Breast epithelium (tissue), 4 donors: ENCODE measurements around the gene ANO8. TPM values are rescaled to one million over a fixed set of nuclear protein-coding genes. Genes with fewer than 3 reads are reported as not detected.

Source experiments
- DNase-seq, 2 donors: peaks; one replicate each; pipeline ENCODE4 v3.0.0-alpha.2; 2019; ENCODE audit warnings: low spot score in 2 of 2
- H3K27ac ChIP-seq, 2 donors: fragments of 200-600 bp; sonication (generic) in 1 of 2; one replicate each; pipeline ENCODE4 v1.5.1; 2016 to 2019; ENCODE audit warnings: mild to moderate bottlenecking in 1 of 2
- H3K27me3 ChIP-seq, 2 donors: fragments of 200-600 bp; sonication (generic) in 1 of 2; one replicate each; pipeline versions ENCODE4 v1.5.1 to v1.6.0; 2017 to 2019; ENCODE audit warnings: control low read depth in 1 of 2, mild to moderate bottlenecking in 1 of 2
- H3K36me3 ChIP-seq: fragments of 200-600 bp; one replicate; pipeline ENCODE4 v1.5.1; 2019
- H3K4me1 ChIP-seq, 2 donors: fragments of 200-600 bp; sonication (generic); one replicate each; pipeline ENCODE4 v1.5.1; 2016 to 2019; ENCODE audit warnings: control low read depth in 1 of 2
- H3K4me3 ChIP-seq, 3 donors: fragments of 200-600 bp; sonication (generic); 1 replicate in 2 of 3; 2 replicates in 1 of 3; pipeline ENCODE4 v1.5.1; 2016 to 2019; ENCODE audit warnings: mild to moderate bottlenecking in 3 of 3, moderate library complexity in 2 of 3
- H3K9me3 ChIP-seq, 2 donors: fragments of 200-600 bp; sonication (generic) in 1 of 2; one replicate each; pipeline ENCODE4 v1.5.1; 2016 to 2019; ENCODE audit warnings: control low read depth in 1 of 2
- POLR2A ChIP-seq: fragments of 450-650 bp; IDR thresholded peaks from one replicate; pipeline ENCODE4 v1.6.1; 2016; ENCODE audit warnings: antibody characterized with exemption, mild to moderate bottlenecking, moderate library complexity
- POLR2AphosphoS5 ChIP-seq, 3 donors: sonication (generic); formaldehyde crosslinking; IDR thresholded peaks; one replicate each; pipeline ENCODE4 v1.6.1; 2017; ENCODE audit warnings: antibody characterized with exemption in 3 of 3
- intact Hi-C: fragments of 100-400 bp; cut with DNase I; formaldehyde crosslinking; loops from one replicate; pipeline ENCODE4 v1.15.1; 2023; ENCODE audit warnings: low total_unique reads
- total RNA-seq, 3 donors: library from RNA; depleted of rRNA; stranded (reverse); fragments of >200 nt; gene quantifications; one replicate each; pipeline ENCODE4 v1.1.0, GENCODE V29; 2016
- TF ChIP-seq, protein P1 (sequence below), 3 donors: fragments of 450-650 bp; IDR thresholded peaks; one replicate each; pipeline ENCODE4 v1.5.1; 2016 to 2017; ENCODE audit warnings: antibody characterized with exemption in 3 of 3, mild to moderate bottlenecking in 3 of 3, moderate library complexity in 3 of 3

ANO8 gene
- total RNA-seq, 3 donors from 2014 or later, result 5.1 to 7.2 (median 5.9) TPM

GRCh38 chr19:17333611-17334413 is 843 bp downstream of the ANO8 start:
- peaks cover 5 to 13% of the 10 kb centered on the region in 2 donors for H3K4me1 ChIP-seq
- H3K27ac ChIP-seq, result peak overlapping the region; percentile 45 to 81

DNA sequence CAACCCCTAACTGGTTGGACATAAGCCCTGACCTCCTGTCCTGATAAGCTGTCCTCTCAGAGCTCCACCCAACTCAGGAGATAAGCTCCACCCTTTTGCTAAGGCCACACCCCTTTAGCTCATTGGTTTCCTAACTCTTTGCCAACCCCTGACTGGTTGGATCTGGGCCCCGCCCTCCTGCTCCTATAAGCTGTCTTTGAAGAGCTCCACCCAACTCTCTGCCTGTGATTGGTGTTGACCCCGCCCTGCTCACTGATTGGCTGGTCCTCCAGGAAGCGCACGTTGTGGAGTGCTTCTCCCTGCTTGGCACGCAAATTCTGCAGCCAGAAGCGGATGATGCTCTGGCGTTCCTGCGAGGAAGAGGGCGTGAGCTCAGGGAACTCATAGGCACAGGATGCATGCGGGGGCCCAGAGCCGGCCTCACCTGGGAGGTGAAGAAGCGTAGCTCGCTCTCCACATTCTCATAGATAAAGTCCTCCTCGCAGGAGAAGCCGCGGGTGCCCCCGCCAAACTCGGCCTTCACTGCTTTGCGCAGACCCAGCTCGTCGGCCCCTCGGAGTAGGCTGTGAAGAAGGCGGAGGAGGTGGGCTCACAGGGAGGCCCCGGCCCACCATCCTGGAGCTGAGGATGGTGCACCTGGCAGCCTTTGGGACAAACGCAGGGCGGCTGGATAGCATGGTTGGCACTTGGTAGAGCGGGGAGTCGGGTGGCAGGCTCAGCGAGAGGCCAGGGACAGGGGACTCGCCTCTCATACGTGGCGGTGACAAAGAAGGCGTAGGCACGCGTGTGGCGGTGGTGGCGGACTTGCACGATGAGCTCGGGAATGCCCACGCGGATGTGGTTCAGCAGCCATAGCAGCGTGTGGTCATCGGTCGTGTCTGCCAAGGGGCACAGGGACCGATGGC is 1.7 kb downstream of the ANO8 start:
- intact Hi-C loops, result no loop called here
- Histone ChIP-seq H3K27ac (no peak overlapping the region), H3K9me3 (no peaks in the 10 kb centered on the region), H3K4me3 (no peak overlapping the region), H3K36me3 (no peaks in the 10 kb centered on the region), H3K4me1 (peaks cover 5 to 8% of the 10 kb centered on the region in 2 donors), H3K27me3 (no peaks in the 10 kb centered on the region)
- no peak for DNase-seq
- TF ChIP-seq POLR2AphosphoS5 (IDR thresholded peaks at IDR 0.05) (no peak), POLR2A (no peak)
- TF ChIP-seq, protein P1, sequence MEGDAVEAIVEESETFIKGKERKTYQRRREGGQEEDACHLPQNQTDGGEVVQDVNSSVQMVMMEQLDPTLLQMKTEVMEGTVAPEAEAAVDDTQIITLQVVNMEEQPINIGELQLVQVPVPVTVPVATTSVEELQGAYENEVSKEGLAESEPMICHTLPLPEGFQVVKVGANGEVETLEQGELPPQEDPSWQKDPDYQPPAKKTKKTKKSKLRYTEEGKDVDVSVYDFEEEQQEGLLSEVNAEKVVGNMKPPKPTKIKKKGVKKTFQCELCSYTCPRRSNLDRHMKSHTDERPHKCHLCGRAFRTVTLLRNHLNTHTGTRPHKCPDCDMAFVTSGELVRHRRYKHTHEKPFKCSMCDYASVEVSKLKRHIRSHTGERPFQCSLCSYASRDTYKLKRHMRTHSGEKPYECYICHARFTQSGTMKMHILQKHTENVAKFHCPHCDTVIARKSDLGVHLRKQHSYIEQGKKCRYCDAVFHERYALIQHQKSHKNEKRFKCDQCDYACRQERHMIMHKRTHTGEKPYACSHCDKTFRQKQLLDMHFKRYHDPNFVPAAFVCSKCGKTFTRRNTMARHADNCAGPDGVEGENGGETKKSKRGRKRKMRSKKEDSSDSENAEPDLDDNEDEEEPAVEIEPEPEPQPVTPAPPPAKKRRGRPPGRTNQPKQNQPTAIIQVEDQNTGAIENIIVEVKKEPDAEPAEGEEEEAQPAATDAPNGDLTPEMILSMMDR (IDR thresholded peaks at IDR 0.05), result no peak

More at GRCh38 chr19:17333611-17334413, 843 bp downstream of the ANO8 start:
- no peaks in the 10 kb centered on the region for H3K27me3 ChIP-seq
- H3K9me3 ChIP-seq, result no peaks in the 10 kb centered on the region
- peak overlapping the region; percentile 69 to 90 (median 77) for H3K4me3 ChIP-seq
- TF ChIP-seq POLR2AphosphoS5 (IDR thresholded peaks at IDR 0.05) (no peak), POLR2A (no peak)
- TF ChIP-seq, protein P1 (IDR thresholded peaks at IDR 0.05), result no peak
- intact Hi-C loops, result no loop called here
- no peaks in the 10 kb centered on the region for H3K36me3 ChIP-seq
- DNase-seq, result no peak

GRCh38 chr19:17332360-17332676 is 2.3 kb downstream of the ANO8 start:
- H3K4me1 ChIP-seq, result peaks cover 4 to 6% of the 10 kb centered on the region in 2 donors
- no peaks in the 10 kb centered on the region for H3K36me3 ChIP-seq
- H3K9me3 ChIP-seq, result no peaks in the 10 kb centered on the region
- no peak overlapping the region for H3K27ac ChIP-seq
- no peaks in the 10 kb centered on the region for H3K27me3 ChIP-seq
- no peak for TF ChIP-seq POLR2A
- no peak for TF ChIP-seq POLR2AphosphoS5 (IDR thresholded peaks at IDR 0.05)
- TF ChIP-seq, protein P1 (IDR thresholded peaks at IDR 0.05), result no peak
- intact Hi-C loops, result no loop called here
- no peak for DNase-seq
- no peak overlapping the region for H3K4me3 ChIP-seq

- Histone ChIP-seq H3K4me1 (peaks cover 4 to 18% of the 10 kb centered on the region in 2 donors), H3K27ac (no peak overlapping the region), H3K9me3 (no peaks in the 10 kb centered on the region), H3K36me3 (no peaks in the 10 kb centered on the region), H3K4me3 (no peak overlapping the region), H3K27me3 (no peaks in the 10 kb centered on the region)
- no peak for DNase-seq
- TF ChIP-seq POLR2AphosphoS5 (IDR thresholded peaks at IDR 0.05) (no peak), POLR2A (no peak)
- TF ChIP-seq, protein P1 (IDR thresholded peaks at IDR 0.05), result no peak
- intact Hi-C loops, result no loop called here
Observed at GRCh38 chr19:17331045-17331558, 3.6 kb downstream of the ANO8 start.
